Activated CD8-positive, alpha-beta memory T cell treated with anti-CD3 and anti-CD28 coated beads for 36 hours (primary cell): ENCODE results near the gene SNX13. TPM values are rescaled to one million over a fixed set of nuclear protein-coding genes. Genes with fewer than 3 reads are reported as not detected.

Experiments
- CTCF ChIA-PET: fragments of 350-600 bp; sonication (Branson Sonifier 250); formaldehyde crosslinking; loops from one replicate; lab custom pipeline; 2021; ENCODE audit warnings: antibody characterized with exemption; lab: Charles Lee
- POLR2A ChIA-PET: fragments of 350-600 bp; sonication (Branson Sonifier 250); formaldehyde crosslinking; loops from one replicate; lab custom pipeline; 2021; ENCODE audit warnings: antibody characterized with exemption; lab: Charles Lee
- total RNA-seq, 2 experiments: library from RNA; stranded (reverse); gene quantifications; one replicate each; pipeline ENCODE4 v1.2.3, GENCODE V29; 2021

SNX13 gene, protein sequence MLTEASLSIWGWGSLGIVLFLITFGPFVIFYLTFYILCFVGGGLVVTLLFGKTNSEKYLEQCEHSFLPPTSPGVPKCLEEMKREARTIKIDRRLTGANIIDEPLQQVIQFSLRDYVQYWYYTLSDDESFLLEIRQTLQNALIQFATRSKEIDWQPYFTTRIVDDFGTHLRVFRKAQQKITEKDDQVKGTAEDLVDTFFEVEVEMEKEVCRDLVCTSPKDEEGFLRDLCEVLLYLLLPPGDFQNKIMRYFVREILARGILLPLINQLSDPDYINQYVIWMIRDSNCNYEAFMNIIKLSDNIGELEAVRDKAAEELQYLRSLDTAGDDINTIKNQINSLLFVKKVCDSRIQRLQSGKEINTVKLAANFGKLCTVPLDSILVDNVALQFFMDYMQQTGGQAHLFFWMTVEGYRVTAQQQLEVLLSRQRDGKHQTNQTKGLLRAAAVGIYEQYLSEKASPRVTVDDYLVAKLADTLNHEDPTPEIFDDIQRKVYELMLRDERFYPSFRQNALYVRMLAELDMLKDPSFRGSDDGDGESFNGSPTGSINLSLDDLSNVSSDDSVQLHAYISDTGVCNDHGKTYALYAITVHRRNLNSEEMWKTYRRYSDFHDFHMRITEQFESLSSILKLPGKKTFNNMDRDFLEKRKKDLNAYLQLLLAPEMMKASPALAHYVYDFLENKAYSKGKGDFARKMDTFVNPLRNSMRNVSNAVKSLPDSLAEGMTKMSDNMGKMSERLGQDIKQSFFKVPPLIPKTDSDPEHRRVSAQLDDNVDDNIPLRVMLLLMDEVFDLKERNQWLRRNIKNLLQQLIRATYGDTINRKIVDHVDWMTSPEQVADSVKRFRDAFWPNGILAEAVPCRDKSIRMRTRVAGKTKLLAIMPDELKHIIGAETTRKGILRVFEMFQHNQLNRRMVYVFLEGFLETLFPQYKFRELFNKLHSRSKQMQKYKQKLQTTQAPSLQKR
- total RNA-seq: 10 to 100 TPM; 24.1 to 25.5 TPM

DNA sequence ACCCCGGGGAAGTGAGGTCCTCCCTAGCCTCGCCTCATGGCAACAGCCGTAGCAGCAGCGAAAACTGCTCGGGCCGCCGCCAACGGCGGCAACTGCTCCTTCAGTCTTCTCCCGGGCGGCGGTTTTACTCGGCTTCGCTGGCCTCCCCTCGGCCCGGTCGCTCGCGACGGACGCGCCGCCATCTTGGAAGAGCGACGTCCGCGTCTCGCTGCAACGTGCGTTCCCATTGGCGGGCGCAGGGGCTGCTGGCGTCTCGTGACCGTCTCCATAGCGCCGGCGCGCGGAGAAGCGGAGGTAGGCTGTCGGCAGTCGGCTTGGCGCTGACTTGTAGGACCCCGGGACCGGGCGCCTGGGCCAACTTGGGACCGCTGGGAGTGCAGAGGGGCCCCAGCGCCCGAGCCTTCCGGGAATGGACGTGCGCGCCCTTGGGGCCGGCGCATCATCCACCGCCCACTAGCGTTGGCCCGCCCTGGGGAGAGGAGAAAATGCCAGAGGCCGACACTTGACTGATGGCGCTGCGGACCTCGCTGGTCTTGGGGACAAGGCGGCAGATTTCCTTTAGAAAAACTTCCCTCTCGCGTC, at the start of gene SNX13:
SNX13 (minus strand) TSS at position 193 of the 582 bp plus-strand sequence. CDS start 199 bp downstream, outside the sequence.
- POLR2A ChIA-PET: no interaction called here
- CTCF ChIA-PET: no interaction called here

DNA sequence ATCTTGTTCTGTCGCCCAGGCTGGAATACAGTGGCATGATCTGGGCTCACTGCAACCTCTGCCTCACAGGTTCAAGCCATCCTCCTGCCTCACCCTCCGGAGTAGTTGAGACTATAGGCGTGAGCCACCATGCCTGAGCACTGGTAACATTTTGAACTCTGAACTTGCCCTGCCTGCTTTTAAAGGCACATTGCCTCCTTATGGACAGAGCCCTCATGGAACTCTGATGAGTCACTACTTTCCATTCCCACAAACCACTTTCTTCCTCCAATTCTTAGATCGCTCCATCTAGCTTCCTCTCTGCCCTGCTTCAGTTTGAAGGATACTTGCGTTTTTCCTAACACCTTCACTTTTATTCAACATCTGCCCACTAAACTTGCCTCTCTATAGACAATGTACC, 49.3 kb upstream of the SNX13 start:
- CTCF ChIA-PET: no interaction called here
- POLR2A ChIA-PET: interaction anchor here (0.6 kb wide), 1 partner anchor 104 kb away, joined by 4 read pairs; no protein-coding TSS in a partner anchor

DNA sequence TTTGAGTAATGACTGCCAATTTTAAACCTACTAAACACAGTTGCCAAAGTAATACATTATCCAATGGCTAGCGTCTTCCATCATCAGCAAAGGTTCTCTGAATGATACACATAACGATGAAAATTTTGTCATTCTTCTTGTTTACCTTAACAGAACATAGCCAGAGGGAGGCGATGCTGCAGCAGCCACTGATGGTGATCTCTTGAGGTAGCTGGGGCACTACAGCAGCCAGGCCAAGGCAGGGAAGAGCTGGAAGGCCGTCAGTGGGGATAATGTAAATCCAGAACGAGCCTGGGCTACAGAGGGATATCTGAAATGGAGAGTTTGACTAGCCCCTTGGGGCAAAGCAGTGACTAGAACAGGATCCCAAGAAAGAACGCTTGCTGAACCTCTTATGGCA, 48.6 kb upstream of the SNX13 start:
- CTCF ChIA-PET: no interaction called here

DNA sequence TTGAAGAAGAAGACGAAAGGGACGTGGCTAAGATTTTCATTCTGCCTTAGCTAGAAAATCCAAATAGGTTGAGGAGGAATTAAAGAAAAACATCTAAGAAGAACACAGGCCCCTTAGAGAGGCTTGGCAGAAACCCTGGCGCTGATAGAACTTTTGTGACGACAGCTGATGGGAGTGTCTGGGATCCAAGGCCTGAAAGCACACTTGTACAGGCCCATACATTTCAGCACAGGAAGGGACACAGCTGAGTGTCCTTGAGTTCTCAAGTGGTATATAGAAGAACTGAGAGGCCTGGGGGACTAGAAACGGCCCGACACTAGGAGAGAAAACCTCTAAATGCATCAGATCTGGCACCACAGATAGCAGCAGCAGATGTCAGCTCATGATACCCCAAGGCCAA, 47.8 kb upstream of the SNX13 start:
- ChIA-PET POLR2A (no interaction called here), CTCF (no interaction called here)

More for the DNA sequence above, 48.6 kb upstream of the SNX13 start:
- POLR2A ChIA-PET: no interaction called here

DNA sequence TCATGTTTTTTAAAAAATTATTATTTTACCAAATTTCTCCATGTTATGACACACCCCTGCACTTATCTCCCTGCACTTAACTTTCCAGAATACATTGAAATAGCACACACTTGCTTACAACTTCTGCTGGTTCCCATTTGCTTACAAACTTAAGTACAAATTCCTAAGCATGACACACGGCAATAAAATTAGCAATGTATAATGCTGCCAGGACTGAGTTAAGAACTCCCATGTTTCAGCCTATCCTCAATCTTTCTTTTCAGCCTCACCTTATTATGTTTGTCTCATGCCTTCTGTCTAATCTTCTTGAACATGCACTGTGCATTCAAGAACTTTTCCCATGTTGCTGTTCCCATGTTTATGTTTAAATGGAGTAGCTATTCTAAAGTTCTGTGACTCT, 46.6 kb upstream of the SNX13 start:
- POLR2A ChIA-PET: no interaction called here
- CTCF ChIA-PET: no interaction called here

DNA sequence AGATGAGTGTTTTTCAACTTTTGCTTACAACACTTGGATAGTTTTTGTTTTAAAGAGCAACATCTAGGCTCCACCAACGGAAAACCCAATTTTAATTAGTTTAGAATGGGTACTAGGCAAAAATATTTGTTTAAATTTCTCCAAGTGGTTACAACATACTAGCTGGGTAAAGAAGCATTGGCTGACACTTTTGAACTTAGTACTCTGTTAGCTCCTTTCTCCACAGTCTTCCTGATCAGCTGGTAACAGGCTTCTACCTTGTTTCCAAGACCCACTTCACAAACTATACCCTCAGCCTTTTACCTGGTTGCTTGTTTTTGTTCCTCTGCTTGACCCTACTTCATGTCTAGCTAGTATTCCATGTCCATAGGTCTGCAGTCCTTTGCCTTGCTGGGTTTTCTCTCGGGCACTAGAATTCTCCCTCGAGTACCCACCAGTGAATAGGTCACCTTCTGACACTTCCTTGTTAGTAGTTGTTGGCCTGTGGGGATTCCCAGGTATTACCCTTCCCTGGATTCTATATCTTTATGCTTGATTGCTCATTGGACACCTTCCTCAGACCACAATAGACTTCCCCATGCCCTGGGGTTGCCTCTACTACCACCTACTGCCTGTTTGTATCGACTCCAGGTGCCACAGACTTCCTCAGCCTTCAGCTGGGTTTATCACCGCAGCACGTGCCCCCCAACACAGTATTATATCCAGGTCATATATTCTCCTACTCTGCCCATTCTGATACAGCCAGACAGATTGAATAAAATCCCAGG, 45.4 kb upstream of the SNX13 start:
- CTCF ChIA-PET: no interaction called here
- POLR2A ChIA-PET: no interaction called here

DNA sequence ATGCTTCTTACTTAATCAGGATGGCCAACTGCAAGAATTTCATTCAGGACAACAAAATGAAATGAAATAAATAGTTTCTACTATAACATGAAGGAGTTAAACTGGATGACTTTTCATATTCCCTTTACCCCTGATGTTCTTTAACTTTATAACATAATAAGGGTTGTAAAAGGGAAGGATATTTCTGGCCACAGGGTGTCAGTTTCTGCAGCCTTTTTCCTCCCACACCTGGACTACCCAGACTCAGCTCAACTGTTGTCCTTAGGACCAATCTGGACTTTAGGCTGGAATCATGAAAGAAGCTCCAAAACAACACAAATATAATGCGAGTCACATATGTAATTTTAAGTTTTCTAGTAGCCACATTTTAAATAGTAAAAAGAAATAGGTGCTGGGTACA, 44.0 kb upstream of the SNX13 start:
- POLR2A ChIA-PET: no interaction called here
- CTCF ChIA-PET: no interaction called here

DNA sequence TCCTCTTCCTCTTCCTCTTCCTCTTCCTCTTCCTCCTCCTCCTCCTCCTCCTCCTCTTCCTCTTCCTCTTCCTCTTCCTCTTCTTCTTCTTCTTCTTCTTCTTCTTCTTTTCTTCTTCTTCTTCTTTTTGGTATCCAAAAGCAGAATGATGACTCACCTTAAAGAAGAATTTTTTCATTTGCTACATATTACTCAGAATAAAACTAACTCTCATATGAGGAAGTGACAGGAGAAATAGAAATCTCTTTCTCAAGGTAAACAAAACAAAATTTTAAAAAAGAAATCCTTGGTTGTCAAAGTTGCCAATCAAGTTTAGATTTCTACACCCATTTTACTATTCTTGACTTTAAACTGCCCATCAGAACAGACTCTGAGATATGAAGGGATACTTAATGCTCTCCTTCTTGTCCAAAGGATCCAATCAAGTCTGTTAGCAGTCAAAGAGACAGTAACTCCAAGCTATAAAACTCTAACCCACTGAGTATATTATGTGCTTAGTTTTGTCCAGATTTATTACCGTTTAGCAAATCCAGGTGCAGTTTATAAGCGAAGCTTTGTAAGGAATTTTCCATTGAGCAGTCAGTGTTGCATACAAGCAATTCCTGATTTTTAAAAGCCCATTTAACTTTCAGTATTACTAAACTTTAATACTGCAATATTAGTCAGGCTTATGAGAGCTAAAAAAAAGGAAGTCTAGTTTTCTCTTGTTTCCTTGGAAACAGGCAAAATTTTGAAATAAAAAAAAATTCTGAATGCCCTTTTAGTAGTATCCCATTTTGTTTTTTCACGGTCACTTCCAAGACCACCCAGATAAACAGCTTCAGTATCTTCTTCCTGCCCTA, 43.1 kb upstream of the SNX13 start:
- CTCF ChIA-PET: interaction anchor here (0.6 kb wide), 1 partner anchor 9 kb away, joined by 3 read pairs; no protein-coding TSS in a partner anchor
- POLR2A ChIA-PET: no interaction called here

DNA sequence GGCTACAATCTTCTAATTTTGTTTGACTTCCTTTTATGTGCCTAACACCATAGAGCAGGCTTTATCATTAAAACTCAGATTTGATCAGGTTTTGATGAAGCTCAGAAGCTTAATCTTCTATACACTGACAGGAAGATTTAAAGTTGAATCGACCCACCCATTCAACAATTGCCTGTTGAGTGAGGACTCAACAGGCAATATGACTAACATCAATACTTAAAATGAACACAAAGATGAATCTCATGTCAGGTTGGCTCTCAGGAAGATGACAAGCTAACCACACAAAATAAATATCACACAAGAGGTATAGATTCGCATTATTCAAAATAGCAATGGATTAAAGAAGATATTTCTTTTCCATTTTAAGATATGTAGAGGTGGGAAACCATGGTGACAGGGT, 36.7 kb upstream of the SNX13 start:
- ChIA-PET CTCF (no interaction called here), POLR2A (no interaction called here)

DNA sequence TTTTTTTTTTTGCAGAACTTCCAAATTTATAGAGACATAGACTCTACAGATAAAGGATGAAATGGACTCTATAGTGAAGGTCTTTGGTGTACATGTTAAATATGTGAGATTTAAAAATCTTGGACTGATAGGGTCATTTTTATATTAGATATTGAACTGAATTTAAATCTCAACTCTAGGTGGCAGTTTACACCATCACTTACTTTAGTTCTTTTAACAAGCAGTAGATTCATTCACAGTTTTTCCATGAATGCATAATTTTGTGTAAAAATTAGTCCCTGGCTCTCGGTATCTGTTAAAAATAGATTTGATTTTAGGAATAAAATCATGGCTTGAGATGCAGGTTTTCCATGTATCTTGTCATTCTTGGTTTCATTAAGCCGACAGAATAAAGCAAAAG, 31.1 kb upstream of the SNX13 start:
- POLR2A ChIA-PET: no interaction called here
- CTCF ChIA-PET: no interaction called here

DNA sequence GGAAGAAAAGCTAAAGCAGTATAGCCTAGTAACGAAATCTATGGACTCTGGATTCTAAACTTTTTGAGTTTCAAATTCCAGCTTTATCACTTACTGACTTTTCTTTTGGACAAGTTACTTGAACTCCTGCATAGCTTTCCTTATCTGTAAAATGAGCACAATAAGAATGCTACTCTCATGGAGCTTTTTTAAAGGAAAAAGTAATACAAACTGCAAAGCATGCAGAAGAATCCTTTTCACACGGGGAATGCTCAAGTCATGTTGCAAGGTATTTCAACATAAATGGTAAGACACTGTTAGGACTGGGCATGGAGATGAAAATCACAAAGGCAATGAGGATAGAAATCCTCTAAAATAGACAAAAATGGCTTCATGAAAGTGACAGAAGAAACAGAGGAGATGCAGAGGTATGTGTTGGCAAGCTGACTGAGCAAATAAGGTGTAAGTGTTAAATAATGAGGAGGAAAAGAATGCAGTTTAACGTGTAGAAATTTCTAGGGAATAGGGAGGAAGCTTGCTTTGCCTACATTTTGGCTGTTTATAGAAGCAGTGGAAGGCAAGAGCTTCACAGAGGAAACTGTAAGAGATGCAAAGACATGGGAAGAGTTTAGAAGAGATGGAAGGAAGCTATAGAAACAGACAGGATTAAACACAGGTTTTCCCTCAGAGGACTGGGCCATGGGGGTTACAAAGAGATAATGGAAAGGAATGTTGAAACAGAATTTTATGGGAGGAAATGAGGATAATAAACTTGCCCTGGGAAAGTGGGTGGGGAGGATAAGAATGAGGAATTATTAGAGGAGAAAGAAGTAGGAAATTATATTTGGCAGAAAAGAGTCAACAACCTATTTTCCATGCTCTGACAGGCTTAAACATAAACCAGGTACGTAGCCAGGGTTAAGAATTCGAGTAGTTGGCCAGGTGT, 28.8 kb upstream of the SNX13 start:
- CTCF ChIA-PET: no interaction called here

DNA sequence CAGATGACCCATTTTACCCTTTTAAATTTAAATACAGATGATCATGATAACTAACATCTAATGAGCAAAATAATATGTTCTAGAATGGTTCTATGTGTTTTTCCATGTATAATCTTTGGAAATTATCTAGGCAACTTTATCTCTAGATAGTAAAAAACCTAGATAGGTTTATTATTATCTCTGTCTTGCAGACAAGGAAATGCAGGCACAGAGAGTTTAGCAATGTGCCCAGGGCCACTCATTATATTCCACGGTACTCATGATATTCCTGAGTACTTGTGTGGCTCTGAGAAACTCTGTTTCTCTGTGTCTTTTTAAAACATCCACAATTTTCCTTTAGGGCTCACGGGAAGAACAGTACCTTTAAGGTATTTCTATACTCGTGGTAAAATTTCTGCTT, 26.4 kb upstream of the SNX13 start:
- CTCF ChIA-PET: no interaction called here

More for the DNA sequence above, 28.8 kb upstream of the SNX13 start:
- POLR2A ChIA-PET: no interaction called here

DNA sequence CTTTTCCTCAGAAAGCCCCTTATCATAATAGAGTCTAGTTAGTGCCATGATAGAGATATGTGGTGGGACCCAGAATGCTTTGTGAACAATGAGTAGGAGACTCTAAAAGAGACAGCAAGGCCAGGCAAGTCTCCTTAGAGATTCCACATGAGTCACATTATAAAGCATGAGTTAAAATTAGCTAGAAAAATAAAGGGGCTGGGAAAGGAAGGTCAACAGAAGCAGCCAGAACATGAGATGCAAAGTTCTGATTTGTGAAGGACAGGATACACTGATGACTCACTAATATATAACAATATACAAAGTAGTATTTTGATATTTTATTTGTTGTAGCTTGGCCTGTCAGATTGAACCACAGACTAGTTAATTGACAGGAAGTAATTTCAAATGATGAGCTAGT, 25.3 kb upstream of the SNX13 start:
- CTCF ChIA-PET: no interaction called here
- POLR2A ChIA-PET: no interaction called here

More for the DNA sequence above, 26.4 kb upstream of the SNX13 start:
- POLR2A ChIA-PET: no interaction called here

DNA sequence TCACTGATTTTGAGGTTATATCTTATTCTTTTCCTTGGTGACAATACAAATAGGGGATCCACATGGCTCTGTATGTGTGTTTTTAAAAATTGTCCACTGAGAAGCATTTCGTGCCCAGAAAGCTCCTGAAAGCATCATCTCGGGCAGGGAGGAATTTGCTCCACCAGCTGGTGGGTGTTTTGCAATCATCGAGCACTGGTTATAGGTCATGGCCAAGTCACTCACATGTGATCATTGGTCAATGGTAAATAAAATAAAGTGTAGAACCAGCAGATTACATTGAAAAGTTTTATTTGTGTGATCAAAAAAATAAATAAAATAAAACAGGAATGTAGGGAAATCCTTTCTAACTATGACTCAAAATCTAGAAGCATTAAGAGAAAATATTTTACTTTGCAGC, 23.0 kb upstream of the SNX13 start:
- CTCF ChIA-PET: no interaction called here
- POLR2A ChIA-PET: no interaction called here

DNA sequence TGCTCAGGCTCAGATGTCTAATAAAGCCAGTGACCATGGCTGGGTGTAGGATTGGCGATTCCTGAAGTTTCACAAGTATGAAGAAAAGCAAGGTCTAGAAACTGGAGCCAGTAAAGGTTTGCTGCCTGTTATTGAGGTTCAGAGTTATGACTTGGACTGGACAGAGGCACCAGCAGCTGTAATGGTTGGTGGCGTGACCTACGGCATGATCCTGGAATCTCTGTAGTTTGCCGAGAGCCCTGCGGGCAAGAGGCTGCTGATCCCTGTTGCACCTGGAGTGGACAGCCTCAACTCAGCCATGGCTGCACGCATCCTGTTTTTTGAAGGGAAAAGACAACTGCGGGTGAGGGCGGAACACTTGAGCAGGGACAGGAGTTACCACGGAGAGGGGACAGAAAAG, 22.4 kb upstream of the SNX13 start:
- ChIA-PET POLR2A (no interaction called here), CTCF (no interaction called here)

DNA sequence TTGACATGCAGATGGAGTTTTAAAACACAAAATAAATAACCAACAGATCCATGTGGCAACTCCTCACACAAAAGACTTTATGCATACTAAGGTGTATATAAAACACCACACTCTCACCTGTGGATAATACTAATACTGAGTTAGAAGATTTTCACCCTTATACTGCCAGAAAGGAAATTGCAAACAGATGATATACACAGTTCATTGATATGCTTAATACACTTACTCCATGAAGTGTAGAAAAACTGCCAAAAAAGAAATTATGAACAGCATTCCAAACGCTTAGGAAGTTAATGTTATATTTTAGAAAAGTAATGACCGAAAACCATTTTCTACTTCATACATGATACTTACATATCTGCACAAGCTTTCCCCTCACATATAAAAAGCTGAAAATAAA, 17.6 kb upstream of the SNX13 start:
- CTCF ChIA-PET: no interaction called here
- POLR2A ChIA-PET: no interaction called here

DNA sequence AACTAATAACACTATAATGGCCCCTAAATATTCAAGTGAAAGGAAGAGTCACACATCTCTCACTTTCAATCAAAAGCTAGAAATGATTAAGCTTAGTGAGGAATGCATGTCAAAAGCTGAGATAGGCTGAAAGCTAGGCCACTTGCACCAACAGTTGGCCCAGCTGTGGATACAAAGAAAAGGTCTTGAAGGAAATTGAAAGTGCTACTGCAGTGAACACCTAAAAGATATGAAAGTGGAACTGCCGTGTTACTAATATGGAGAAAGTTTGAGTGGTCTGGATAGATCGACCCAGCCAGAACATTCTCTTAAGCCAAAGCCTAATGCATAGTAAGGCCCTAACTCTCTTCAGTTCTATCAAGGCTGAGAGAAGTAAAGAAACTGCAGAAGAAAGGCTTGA, 12.1 kb upstream of the SNX13 start:
- ChIA-PET POLR2A (no interaction called here), CTCF (no interaction called here)
